H1 (cell line): ENCODE results near the gene CRY1. TPM values are rescaled to one million over a fixed set of nuclear protein-coding genes. Genes with fewer than 3 reads are reported as not detected.

Experiments
- TAF7 ChIP-seq: optimal IDR thresholded peaks from 2 replicates; pipeline ENCODE3; 2011; ENCODE audit warnings: low read depth, mild to moderate bottlenecking, inconsistent platforms, low read length, moderate library complexity, borderline replicate concordance
- polyA plus RNA-seq, 7 experiments: library from polyadenylated mRNA; depleted of rRNA in 3 of 7; stranded (reverse) in 5 of 7; unstranded in 2 of 7; fragments of >200 nt in 5 of 7; fragments of 200-250 nt in 2 of 7; gene quantifications; 1 replicate in 5 of 7; 2 replicates in 1 of 7; 4 replicates in 1 of 7; pipeline versions ENCODE4 v1.2.1 to v1.2.3, GENCODE V29; 2011 to 2013; ENCODE audit warnings: missing spikeins in 2 of 7, mixed read lengths in 2 of 7
- total RNA-seq: library from RNA; stranded (reverse); fragmentation: NEBNext Ultra II Directional; extraction: Animal tissue kit (Norgen Biotek cat#: 25700); gene quantifications from 2 replicates; pipeline ENCODE4 v1.2.1, GENCODE V29; 2021

CRY1 gene
- total and polyA plus RNA-seq, 2 of the 8 experiments (the other 6 are each of a cell fraction or from before 2014, with no cell fraction given): 13.6 to 25.1 TPM

- no peak for TF ChIP-seq TAF7
These were observed 2.0 kb downstream of the CRY1 start (continued) for GRCh38 chr12:107091381-107091780.
